Neural cell (in vitro differentiated cells): ENCODE results near the gene RNASE7. TPM values are rescaled to one million over a fixed set of nuclear protein-coding genes. Genes with fewer than 3 reads are reported as not detected.

Experiments
- H2AFZ ChIP-seq: fragments of 200-600, 300-800 bp; sonication (generic), shearing (Covaris generic); 2 replicates; pipeline ENCODE4 v1.6.0; 2014; ENCODE audit warnings: low read depth, mild to moderate bottlenecking, antibody characterized with exemption, low read length, moderate library complexity
- H3F3A ChIP-seq: fragments of 200-600 bp; shearing (Covaris generic); 2 replicates; pipeline ENCODE4 v1.6.1; 2016; ENCODE audit warnings: mild to moderate bottlenecking, moderate library complexity, mixed read lengths, antibody characterized with exemption, low read length; ENCODE audit not compliant: insufficient read depth, poor library complexity, severe bottlenecking
- H3K27ac ChIP-seq: fragments of 200-600, 300-800 bp; sonication (generic), shearing (Covaris generic); 2 replicates; pipeline ENCODE4 v1.5.1; 2014; ENCODE audit warnings: mild to moderate bottlenecking, low read length, moderate library complexity
- H3K27me3 ChIP-seq: fragments of 300-800, 200-600 bp; sonication (generic), shearing (Covaris generic); 2 replicates; pipeline ENCODE4 v1.6.0; 2014; ENCODE audit warnings: mild to moderate bottlenecking, low read depth, low read length, moderate library complexity; ENCODE audit not compliant: insufficient read depth
- H3K36me3 ChIP-seq: fragments of 300-800, 200-600 bp; sonication (generic), shearing (Covaris generic); 2 replicates; pipeline ENCODE4 v1.5.1; 2014; ENCODE audit warnings: mild to moderate bottlenecking, antibody characterized with exemption, low read length, moderate library complexity; ENCODE audit not compliant: insufficient read depth
- H3K4me2 ChIP-seq: fragments of 300-800, 200-600 bp; sonication (generic), shearing (Covaris generic); 2 replicates; pipeline ENCODE4 v1.6.0; 2014; ENCODE audit warnings: mild to moderate bottlenecking, low read length
- H3K4me3 ChIP-seq: fragments of 300-800, 200-600 bp; sonication (generic), shearing (Covaris generic); 2 replicates; pipeline ENCODE4 v1.5.1; 2014; ENCODE audit warnings: mild to moderate bottlenecking, low read length, moderate library complexity
- H3K79me2 ChIP-seq: fragments of 200-600 bp; shearing (Covaris generic); replicated peaks from 2 replicates; pipeline ENCODE4 v1.6.0; 2014; ENCODE audit warnings: mild to moderate bottlenecking, low read length, moderate library complexity; ENCODE audit not compliant: insufficient read depth
- H3K9ac ChIP-seq: fragments of 300-800, 200-600 bp; sonication (generic), shearing (Covaris generic); 2 replicates; pipeline ENCODE4 v1.6.1; 2016; ENCODE audit warnings: mild to moderate bottlenecking, low read length, mixed read lengths
- H3K9me2 ChIP-seq: fragments of 200-600 bp; shearing (Covaris generic); 2 replicates; pipeline ENCODE4 v1.6.1; 2016; ENCODE audit warnings: mild to moderate bottlenecking, low read length, mixed read lengths; ENCODE audit not compliant: insufficient read depth
- H3K9me3 ChIP-seq: fragments of 200-600, 300-800 bp; sonication (generic), shearing (Covaris generic); 2 replicates; pipeline ENCODE4 v1.6.1; 2016; ENCODE audit warnings: mild to moderate bottlenecking, mixed run types, low read length, moderate library complexity, mixed read lengths
- H4K20me1 ChIP-seq: fragments of 200-600 bp; shearing (Covaris generic); 2 replicates; pipeline ENCODE4 v1.6.1; 2016; ENCODE audit warnings: mild to moderate bottlenecking, mixed run types; ENCODE audit not compliant: insufficient read depth
- CTCF ChIP-seq: fragments of 450-650 bp; IDR thresholded peaks from 2 replicates; pipeline ENCODE4 v1.5.1; 2014; ENCODE audit warnings: antibody characterized with exemption, mild to moderate bottlenecking, moderate library complexity; ENCODE audit not compliant: poor library complexity, severe bottlenecking
- EP300 ChIP-seq: fragments of 450-650 bp; conservative IDR thresholded peaks from 2 replicates; pipeline ENCODE4 v1.6.1; 2014; ENCODE audit warnings: antibody characterized with exemption, mild to moderate bottlenecking, moderate library complexity; ENCODE audit not compliant: poor library complexity, severe bottlenecking
- EZH2 ChIP-seq: fragments of 200-600, 300-800 bp; shearing (Covaris generic), sonication (generic); IDR thresholded peaks from 2 replicates; pipeline ENCODE4 v1.6.1; 2014; ENCODE audit warnings: antibody characterized with exemption, low read length, borderline replicate concordance, mild to moderate bottlenecking; ENCODE audit not compliant: insufficient read depth, poor library complexity, severe bottlenecking
- MXI1 ChIP-seq: fragments of 450-650 bp; conservative IDR thresholded peaks from 2 replicates; pipeline ENCODE4 v1.6.1; 2014; ENCODE audit warnings: antibody characterized with exemption, mild to moderate bottlenecking; ENCODE audit not compliant: poor library complexity, severe bottlenecking
- POLR2AphosphoS5 ChIP-seq: IDR thresholded peaks from 2 replicates; pipeline ENCODE4 v1.6.1; 2012
- RAD21 ChIP-seq: fragments of 450-650 bp; conservative IDR thresholded peaks from 2 replicates; pipeline ENCODE4 v1.6.1; 2014; ENCODE audit warnings: antibody characterized with exemption, mild to moderate bottlenecking, moderate library complexity
- REST ChIP-seq: IDR thresholded peaks from 2 replicates; pipeline ENCODE4 v1.6.1; 2012; ENCODE audit warnings: borderline replicate concordance
- SMC3 ChIP-seq: fragments of 450-650 bp; conservative IDR thresholded peaks from 2 replicates; pipeline ENCODE4 v1.6.1; 2014; ENCODE audit warnings: antibody characterized with exemption, mild to moderate bottlenecking, moderate library complexity; ENCODE audit not compliant: poor library complexity
- TAF1 ChIP-seq: IDR thresholded peaks from 2 replicates; pipeline ENCODE4 v1.6.1; 2012; ENCODE audit warnings: low read depth
- polyA plus RNA-seq: library from polyadenylated mRNA; depleted of rRNA; stranded (reverse); fragments of >200 nt; gene quantifications from 2 replicates; pipeline ENCODE4 v1.2.3, GENCODE V29; 2014

The RNASE7 gene
- polyA plus RNA-seq, 1 donor from 2014 or later = not detected

GRCh38 chr14:21057803-21058675, 15.9 kb downstream of the RNASE7 start, which contains the start of gene RNASE8:
Gene RNASE8, plus strand, starts transcription at chr14:21057822. Its CDS starts 71 bp downstream, at chr14:21057893.
- H3K27me3 ChIP-seq = no peaks in the 10 kb centered on the region
- TF ChIP-seq REST (no peak), TAF1 (no peak), RAD21 (no peak), POLR2AphosphoS5 (no peak), CTCF (no peak), SMC3 (no peak), EP300 (no peak), MXI1 (no peak), EZH2 (no peak)
- H3K9ac ChIP-seq = no peak within 1 kb of the TSS
- H3K4me2 ChIP-seq = no peak within 1 kb of the TSS
- no peaks in the 10 kb centered on the region for H3K79me2 ChIP-seq
- no peaks in the 10 kb centered on the region for H3F3A ChIP-seq
- H2AFZ ChIP-seq = no peak within 1 kb of the TSS
- no peaks in the 10 kb centered on the region for H3K36me3 ChIP-seq
- no peaks in the 10 kb centered on the region for H4K20me1 ChIP-seq
- no peak within 1 kb of the TSS for H3K4me3 ChIP-seq
- no peaks in the 10 kb centered on the region for H3K9me3 ChIP-seq
- H3K27ac ChIP-seq = no peak within 1 kb of the TSS
- H3K9me2 ChIP-seq = no peaks in the 10 kb centered on the region

- H3K9me3 ChIP-seq = no peaks in the 10 kb centered on the region
- H3K79me2 ChIP-seq = no peaks in the 10 kb centered on the region
- no peaks in the 10 kb centered on the region for H3K9me2 ChIP-seq
- no peak overlapping the region for H3K4me3 ChIP-seq
- H3K27ac ChIP-seq = no peak overlapping the region
- H4K20me1 ChIP-seq = no peaks in the 10 kb centered on the region
- no peaks in the 10 kb centered on the region for H3F3A ChIP-seq
- H3K36me3 ChIP-seq = no peaks in the 10 kb centered on the region
- H2AFZ ChIP-seq = no peak overlapping the region
- TF ChIP-seq REST = no peak
- TF ChIP-seq TAF1 = no peak
- no peak for TF ChIP-seq MXI1
- no peak for TF ChIP-seq EP300
- no peak for TF ChIP-seq POLR2AphosphoS5
- no peak for TF ChIP-seq RAD21
- TF ChIP-seq CTCF = no peak
- no peak for TF ChIP-seq SMC3
- no peak for TF ChIP-seq EZH2
- no peak overlapping the region for H3K4me2 ChIP-seq
- H3K9ac ChIP-seq = no peak overlapping the region
- H3K27me3 ChIP-seq = no peaks in the 10 kb centered on the region
Observed at GRCh38 chr14:21058903-21059302, 16.7 kb downstream of the RNASE7 start.
